GM18499 (cell line): ENCODE measurements around the gene PLCL1.
"Not testable (repeated sequence)": the region's sequence is repeated elsewhere in the genome, so short reads cannot be mapped to it uniquely, and the experiment has no call there.

Experiments used
- ATAC-seq: cut with Tn5 transposase; IDR thresholded peaks from one replicate; pipeline ENCODE4 v1.9.1; 2021; ENCODE audit warnings: moderate number of reproducible peaks; ENCODE audit not compliant: insufficient read depth, unreplicated experiment

Gene PLCL1

DNA sequence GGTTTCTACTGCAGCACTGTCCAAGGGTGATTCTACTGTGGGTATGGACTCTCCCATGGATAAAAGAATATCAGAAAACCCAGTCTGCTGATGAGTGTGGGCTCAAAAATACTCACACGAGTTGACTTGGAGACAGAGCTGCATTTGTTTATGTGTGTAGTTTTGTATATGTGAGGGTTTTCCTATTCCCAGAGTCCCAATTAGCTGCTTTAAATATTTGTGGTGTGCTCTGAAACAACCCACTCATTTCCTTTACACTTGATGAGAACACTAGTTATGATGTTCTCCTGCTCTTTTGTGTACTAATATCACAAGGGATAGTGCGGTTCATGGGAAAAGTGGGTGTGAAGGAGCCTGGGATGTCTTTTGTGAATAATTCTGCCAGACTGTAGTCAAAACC lies 337.3 kb downstream of the PLCL1 start:
- no peak for ATAC-seq

DNA sequence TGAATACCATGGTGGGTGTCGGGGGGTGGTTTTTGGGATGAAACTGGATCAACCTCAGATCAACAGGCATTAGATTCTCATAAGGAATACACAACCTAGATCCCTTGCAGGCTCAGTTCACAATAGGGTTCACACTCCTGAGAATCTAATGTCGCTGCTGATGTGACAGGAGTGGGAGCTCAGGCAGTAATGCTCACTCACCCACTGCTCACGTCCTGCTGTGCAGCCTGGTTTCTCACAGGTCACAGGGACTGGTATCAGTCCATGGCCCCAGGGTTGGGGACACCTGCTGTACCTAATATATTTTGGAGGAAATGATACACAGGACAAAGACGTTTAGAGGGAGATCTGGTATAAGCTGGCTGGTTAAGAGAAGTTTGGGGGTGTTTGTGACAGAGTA lies 338.8 kb downstream of the PLCL1 start:
- ATAC-seq, result no peak

DNA sequence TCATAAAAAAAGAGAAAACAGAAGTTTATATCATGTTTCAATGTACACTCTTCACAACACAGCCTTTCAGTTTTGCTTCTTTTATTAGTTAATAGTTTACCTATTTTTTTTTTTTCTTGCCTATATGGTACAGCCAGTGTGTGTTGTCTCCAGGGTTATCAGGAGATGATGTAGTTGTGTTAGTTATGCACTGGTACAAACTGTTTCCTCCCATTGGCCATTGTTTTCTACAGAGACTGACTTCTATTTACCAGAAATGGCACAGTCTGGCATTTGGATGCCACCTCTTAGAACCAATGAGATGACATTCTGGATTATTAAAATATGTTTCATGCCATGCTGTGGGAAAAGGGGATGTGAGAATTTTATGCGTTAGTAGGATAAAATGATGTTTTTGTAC lies 339.4 kb downstream of the PLCL1 start:
- ATAC-seq, result no peak

DNA sequence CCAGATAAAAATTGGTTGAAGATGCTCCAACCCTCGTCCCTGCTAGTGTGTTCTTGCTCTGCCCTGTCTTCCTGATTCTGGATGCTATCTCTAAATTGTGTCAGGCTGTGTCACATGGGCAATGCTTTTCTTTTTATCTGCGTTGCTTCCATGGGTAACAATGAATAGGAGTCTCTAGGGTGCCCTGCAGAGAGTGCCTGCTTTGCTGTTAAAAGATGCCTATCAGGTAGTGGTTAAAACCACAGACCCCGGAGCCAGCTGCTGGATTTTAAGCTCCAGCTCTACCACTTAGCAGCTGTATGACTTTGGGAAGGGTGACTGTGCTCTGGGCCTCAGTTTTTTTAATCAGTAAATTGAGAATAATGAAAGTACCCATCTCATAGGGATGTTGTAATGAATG lies 340.3 kb downstream of the PLCL1 start:
- no peak for ATAC-seq

DNA sequence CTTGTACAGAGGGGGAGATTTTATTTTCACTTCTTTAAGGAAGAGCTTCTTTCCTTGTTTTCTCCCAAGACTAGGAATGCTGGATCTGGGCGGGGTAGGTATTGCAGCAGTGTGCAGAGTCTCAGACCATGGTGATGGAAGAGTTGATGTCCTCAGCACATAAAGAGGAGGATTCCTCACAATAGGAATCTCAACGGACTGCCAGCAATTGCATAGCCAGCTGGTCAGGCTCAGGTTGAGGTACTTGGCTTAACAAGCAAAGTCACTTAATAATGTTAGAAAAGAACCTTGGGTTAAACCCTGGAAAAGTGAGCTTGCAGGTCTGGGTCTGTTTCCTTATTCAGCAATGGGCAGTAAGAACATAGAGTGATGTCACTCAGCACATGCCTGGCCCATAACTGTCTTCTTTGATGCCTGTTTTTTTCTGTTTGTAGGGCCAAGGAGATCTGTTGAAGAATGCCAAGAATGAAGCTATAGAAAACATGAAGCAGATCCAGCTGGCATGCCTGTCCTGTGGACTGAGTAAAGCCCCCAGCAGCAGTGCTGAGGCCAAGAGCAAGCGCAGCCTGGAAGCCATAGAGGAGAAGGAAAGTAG lies 342.1 kb downstream of the PLCL1 start:
- no peak for ATAC-seq

DNA sequence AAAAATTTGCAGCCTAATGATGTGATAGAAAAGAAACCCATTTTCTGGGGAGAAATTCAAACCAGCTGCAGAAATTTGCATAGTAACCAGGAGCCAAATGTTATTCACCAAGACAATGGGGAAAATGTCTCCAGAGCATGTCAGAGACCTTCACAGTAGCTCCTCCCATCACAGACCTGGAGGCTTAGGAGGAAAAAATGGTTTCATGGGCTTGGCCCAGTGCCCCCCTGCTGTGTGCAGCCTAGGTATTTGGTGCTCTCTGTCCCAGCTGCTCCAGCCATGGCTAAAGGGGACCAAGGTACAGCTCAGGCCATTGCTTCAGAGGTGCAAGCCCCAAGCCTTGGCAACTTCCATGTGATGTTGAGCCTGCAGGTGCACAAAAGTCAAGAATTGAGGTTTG lies 352.9 kb downstream of the PLCL1 start:
- ATAC-seq, result no peak

DNA sequence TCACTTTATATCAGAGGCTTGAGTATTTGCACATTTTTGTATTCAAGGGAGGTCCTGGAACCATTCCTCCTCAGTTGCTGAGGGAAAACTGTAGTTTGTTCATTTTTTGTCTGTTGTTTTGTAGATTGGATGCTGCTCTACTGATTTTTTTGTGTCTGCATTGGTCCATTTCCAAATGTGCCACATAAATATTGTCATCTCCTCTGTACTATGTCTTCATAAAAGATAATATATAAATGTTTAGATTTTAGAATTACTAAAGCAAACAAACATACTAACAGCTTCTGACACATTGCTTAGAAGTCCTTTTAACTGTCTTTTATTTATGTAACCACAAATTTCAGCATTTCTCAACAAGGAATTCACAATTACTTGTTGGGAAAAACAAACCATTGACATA lies 356.8 kb downstream of the PLCL1 start:
- ATAC-seq, result no peak

DNA sequence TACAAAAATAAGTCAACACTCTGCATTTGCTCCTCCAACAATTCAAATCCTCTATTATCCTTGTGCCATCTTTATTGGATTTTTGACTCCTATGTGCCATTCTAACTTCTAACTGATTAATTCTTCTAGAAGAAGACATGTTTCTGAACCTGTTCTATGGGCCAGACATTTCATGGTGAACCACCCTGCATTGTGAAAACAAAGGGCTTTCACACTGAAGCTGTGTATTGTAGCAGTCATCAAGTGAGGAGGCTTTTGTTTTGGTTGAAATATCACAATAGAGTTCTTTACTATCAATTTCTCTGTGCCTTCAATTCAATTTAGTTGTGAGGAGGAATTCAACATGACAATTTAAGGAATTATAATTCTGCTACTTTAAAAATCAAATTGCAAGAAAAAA lies 357.9 kb downstream of the PLCL1 start:
- no peak for ATAC-seq

DNA sequence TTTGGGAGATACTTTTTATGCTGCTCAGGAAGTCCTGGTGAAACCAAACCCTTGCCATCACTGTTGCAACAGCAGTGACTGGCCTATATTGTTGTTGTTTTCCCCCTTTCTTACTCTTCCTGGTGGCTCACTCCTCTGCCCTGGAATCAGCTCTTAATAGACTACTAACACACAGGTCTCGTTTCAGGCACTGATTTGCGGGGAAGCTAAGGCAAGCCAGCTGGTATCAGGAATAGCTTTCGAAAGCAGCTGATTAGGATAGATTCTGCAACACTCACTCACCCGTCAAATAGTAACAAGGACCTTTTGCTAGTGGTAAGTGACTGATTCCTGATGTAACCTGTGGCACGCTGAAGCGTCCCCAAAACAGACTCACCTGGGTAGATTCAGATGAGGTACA lies 360.4 kb downstream of the PLCL1 start:
- ATAC-seq, result no peak

DNA sequence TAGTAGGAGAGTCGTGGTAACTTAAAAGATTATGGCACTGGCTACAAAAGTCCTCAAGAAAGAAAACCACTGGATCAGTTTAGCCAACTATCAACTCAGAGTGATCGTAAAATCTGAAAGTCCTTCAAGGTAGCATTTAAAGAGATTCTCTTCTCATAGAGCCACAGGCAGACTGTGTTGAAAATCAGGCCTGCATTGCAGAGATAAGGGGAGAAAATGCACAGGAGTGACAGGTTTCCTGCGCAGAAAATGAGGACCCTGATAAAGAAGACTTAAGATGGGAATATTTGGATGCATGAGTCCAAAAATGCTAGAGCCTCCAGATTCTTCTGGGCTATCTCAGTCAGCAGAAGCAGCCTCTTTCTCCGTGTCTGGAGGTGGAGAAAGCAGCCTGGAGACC lies 360.9 kb downstream of the PLCL1 start:
- ATAC-seq, result no peak

DNA sequence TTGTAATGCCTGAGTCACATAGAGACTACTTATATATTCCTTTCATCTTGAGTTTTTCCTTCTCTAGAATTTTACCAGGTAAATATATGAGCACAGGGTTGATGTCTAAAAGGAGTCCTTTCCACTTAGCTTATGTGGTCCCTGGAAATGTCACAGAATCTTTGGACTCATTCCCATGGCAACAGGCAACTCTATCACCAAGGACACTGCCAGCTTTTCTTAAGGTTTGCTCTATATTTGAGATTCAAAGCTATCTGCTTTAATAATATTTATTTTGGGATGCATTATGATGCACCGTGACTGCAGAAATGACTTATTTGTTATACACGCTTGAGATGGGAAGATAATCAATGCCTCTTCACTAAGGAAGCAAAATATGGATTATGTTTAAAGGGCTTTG lies 363.0 kb downstream of the PLCL1 start:
- ATAC-seq, result no peak

DNA sequence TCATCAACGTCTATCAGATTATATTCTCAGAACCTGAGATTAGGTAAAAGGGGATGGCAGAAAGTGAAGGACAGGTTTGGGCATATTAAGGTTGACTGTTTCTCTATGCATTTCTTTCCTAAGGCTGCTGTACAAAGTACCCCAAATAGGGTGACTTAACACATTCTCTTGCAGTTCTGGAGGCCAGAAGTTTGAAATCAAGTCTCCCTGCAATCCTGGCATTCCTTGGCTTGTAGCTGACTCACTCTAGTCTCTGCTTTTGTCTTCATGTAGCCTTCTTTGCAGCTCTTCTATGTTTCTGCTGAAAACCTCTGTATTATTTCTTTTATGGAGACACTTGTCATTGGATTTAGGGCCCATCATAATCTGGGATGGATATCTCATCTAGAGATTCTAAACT lies 364.3 kb downstream of the PLCL1 start:
- ATAC-seq, result no peak

DNA sequence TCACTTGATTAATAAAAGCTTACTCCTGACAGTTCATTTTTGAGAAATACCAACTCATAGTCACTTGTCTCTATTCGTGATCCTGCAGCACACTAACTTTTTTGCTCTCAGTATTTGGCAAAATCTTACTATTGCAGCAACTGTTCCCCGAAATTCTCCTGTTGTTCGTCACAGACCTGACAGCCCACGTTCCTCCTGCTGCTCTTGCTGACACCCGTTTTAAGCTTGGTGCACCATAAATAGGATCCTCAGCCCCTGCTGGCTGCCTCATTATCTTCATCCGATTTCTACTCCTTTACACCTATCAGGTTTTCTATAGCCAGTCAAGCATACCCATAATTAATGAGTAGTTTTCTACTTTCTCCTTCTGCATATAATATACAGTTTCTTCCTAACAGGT lies 368.8 kb downstream of the PLCL1 start:
- ATAC-seq, result no peak

DNA sequence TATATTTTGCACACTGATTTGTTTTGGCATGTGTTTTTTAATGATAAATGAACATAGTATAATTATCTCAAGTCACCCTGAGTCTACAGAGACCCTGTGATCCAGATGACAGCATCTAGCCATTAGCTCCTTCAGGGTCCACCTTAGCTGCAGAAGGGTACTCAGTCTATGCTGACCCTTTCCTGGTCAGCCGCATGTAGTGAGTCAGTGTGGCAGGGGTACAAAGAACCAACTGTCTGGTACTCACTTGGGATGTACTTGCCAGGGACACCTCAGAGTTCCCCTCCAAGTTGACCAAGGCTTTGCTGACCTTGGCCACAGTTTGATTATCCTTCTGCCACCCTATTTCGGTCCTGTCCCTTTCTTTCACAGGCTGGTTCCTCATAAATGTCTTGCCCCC lies 369.5 kb downstream of the PLCL1 start:
- ATAC-seq, result no peak

DNA sequence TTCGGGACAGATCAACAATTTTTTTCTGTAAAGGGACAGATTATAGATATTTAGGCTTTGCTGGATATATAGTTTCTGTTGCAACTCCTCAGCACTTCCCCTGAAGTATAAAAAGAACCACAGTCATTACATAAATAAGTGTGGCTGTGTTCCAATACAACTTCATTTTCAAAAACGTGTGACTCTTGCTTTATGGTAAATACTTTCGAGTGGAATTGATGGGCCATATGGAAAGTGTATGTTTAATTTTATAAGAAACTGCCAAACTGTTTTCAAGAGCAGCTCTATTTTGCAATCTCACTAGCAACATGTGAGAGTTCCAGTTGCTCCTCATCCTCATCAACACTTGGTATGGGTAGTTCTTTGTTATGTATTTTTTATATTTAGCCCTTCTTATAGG lies 370.9 kb downstream of the PLCL1 start:
- no peak for ATAC-seq

DNA sequence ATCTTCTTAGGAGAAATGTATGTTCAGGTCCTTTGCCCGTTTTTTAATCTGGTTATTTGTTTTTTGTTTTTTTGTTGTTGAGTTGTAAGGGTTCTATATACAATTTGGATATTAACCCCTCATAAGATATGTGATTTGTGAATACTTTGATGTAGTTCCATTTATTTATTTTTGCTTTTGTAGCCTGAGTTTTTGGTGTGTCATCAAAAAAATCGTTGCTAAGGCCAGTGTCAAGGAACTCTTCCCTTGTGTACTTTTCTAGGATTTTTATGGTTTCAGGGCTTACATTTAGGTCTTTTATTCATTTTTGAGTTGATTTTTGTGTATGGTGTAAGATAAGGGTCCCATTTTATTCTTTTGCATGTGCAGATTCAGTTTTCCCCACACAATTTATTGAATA lies 372.6 kb downstream of the PLCL1 start:
- no peak for ATAC-seq

DNA sequence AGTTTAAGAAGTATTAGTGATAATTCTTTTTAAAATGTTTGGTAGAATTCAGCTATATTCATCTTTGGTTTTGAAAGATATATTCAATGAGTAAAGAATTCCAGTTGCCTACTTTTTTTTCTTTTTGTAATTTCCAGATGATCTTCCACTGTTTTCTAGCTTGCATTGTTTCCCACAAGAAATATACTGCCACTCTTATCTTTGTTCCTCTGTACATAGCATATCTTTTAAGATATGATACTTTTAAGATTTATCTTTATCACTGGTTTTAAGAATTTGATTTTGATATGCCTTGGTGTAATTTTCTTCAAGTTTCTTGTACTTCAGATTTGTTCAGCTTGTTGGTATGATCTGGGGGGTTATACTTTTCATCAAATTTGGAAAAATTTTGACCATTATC lies 374.4 kb downstream of the PLCL1 start:
- no peak for ATAC-seq

DNA sequence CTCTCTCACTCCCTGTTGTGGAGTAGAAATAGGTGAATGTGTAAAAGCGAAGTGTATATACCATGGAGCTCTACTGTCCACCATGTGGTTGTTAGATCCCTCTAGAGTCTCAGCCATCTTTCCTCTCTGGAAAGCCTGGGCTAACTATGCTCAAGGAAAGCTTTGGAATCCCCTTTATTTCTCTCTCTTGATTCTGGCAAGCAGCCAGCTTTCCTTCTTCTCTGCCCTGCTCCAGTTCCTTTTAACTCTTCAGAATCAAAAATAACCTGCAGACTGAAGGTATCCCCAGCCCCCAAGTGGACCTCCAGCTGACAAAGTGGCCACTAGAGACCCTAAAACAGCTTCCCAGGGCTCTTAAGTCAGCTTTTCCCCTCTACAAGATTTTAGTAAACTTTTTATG lies 381.9 kb downstream of the PLCL1 start:
- ATAC-seq, result no peak

DNA sequence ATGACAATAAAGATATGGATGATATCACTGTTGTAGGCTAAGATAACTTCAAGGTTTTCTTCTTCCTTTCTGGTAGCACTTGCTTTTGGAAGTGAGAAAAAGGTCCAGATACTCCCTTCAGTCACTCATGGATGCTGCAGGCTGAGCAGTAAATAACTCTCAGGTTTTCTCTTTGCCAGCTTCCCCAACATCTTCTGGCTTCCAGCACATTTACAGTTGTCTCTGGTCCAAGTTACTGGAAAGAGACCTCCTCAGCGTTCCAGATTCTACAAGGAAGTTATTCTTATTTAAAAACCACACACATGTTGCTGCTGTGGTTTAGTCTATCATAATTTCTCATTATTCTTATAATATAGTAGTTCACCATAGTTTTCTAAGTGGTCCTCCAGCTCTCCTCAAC lies 383.4 kb downstream of the PLCL1 start:
- ATAC-seq, result no peak

DNA sequence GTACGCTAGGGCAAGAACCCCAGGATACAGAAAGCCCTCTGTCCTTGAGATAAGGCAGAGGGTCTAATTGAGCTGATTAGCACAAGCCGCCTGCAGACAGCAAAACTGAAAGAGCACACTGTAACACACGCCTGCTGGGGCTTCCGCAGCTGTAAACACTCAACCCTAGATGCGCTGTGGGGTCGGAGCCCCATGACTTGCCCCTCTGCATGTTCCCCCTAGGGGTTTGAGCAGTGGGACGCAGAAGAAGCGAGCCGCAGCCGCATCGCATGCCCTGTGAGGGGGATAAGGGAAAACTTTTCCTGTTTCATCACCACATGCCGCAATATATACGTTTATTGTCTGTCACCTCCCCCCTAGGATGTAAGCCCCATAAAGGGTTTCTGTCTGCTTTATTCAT lies 384.6 kb downstream of the PLCL1 start:
- no peak for ATAC-seq

DNA sequence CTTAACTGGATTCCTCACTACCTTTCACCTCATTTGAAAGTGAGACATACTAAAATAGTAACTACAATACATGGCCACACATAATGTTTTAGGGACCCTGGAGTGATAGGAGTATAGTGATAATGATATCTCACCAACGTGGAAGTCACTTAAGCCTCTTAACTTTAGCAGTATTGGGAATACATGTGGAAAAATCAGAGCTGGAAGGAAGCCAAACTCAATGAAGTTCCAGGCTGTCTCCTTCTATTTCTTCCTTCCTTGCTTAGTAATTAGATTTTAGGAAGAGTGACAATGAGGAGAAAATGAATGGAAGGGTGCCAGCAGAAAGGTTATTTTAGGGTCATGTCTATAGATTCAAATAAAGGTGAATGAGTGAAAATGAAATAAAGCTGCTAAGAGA lies 387.3 kb downstream of the PLCL1 start:
- no peak for ATAC-seq

DNA sequence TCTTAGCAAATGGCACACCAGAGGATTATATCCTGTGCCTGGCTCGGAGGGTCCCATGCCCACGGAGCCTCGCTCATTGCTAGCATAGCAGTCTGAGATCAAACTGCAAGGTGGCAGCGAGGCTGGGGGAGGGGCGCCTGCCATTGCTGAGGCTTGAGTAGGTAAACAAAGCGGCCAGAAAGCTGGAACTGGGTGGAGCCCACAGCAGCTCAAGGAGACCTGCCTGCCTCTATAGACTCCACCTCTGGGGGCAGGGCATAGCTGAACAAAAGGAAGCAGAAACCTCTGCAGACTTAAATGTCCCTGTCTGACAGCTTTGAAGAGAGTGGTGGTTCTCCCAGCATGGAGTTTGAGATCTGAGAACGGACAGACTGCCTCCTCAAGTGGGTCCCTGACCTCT lies 392.2 kb downstream of the PLCL1 start:
- ATAC-seq, result not testable (repeated sequence)
